ELF-1 (cell line): Measurements from ENCODE around the gene ATG4C.
"Not testable (repeated sequence)": the region's sequence is repeated elsewhere in the genome, so short reads cannot be mapped to it uniquely, and the experiment has no call there.

Source experiments
- DNase-seq: peaks from one replicate; pipeline ENCODE4 v3.0.0-alpha.2; 2016; ENCODE audit warnings: low read depth, low spot score

ATG4C gene

GRCh38 chr1:62774006-62774405 is 9.9 kb upstream of the ATG4C start:
- no peak for DNase-seq

DNA sequence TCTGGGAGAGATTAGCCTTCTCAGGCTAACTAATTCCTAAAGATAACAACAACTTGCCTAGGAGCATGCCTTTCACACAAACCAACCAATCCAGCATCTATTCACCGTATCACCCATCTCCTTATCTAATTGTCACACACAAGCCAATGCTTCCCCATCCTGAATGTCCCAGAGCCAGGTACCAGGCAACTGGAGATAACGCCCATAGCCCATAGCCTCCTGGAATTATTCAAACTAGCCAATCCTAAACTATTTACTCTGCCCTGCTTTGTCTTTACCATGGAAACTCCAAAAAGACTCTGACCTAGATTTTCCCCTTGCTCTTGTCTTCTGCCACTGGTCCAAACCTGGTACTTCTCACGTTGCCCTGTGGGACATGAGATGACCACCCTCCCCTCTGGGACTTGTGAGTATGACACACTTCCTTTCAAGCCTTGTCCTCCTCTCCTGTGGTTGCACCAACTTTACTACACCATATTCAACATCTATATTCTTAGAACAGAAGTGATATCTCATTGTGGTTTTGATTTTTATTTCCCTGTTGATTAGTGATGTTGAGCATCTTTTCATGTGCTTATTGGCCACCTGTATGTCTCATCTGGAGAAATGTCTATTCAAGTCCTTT is 8.8 kb upstream of the ATG4C start:
- DNase-seq, result no peak

GRCh38 chr1:62778208-62778607 is 5.7 kb upstream of the ATG4C start:
- DNase-seq, result peak; percentile 57

GRCh38 chr1:62781841-62782543 is 1.9 kb upstream of the ATG4C start:
- DNase-seq, result no peak

GRCh38 chr1:62782544-62783212 is 1.3 kb upstream of the ATG4C start:
- not testable (repeated sequence) for DNase-seq

GRCh38 chr1:62784509-62785365 is 805 bp downstream of the ATG4C start:
- no peak for DNase-seq

- no peak for DNase-seq
Measured at GRCh38 chr1:62790716-62791115, 6.8 kb downstream of the ATG4C start.

DNA sequence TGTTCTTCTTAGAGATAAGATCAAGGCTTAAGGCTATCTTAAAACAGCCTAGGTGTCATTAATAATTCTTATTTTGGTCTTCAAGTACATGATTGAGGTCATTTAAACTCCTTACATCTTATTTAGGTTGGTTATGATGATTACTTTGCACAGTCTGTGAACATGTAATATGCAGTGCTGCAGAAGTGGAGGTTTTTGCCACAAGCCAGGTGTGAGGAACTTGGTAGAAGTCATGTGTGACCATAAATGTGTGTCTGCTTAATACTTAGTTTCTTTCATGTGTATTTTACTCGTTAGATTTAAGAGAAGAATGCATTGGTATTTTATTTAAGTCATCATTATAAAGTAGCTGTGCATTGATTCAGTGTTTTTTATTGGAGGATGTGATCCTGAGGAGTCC is 10.1 kb downstream of the ATG4C start:
- DNase-seq, result no peak

DNA sequence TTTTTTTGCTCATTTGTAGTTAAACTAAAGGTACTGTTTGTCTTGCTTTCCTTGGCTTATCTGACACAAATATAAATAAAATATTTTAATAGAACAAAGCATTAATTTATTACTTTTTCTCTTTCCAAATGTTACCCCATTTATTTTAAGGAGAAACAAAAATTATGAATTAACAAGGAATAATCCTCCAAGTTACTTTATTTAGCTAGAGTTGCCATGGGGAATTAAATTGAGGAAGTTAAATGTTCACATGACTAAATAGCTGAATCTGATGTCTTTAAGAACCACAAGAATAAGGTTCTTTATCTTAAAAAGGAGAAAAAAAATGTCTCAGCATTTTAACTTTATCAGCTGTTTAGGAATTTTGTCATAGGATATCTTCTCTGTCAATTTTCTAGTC is 12.3 kb downstream of the ATG4C start:
- DNase-seq, result no peak

DNA sequence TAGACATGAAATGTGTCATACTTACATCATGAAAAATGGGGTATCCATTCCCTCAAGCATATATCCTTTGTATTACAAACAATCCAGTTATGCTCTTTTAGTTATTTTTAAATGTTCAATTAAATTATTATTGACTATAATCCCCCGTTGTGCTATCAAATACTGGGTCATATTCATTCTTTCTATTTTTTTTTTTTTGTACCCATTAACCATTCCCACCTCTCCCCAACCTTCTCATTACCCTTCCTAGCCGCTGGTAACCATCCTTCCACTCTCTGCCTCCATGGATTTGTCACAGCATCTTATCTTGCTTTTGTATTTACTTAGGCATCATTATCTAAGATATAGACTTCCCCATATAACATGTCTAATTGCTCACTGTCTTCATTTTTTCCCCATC is 15.8 kb downstream of the ATG4C start:
- DNase-seq, result no peak

DNA sequence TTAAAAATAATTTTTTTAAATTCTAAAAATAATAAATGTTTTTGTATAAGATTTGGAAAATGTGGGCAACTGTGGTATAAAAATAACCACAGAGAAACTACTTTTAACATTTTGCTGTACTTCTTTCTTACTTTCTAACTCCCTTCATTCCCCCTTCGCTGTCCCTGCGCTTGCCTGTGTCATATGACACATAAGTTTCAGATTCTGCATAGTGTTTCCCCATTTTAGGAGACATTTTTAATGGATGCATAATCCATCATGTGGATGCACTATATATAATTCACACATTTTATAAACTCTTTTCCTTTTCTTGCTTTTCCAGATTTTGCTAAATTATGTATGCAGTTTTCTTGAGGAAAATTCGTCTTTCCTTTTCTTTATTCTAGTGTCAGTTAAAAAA is 16.3 kb downstream of the ATG4C start:
- no peak for DNase-seq

GRCh38 chr1:62800825-62801306 is 16.9 kb downstream of the ATG4C start:
- no peak for DNase-seq

DNA sequence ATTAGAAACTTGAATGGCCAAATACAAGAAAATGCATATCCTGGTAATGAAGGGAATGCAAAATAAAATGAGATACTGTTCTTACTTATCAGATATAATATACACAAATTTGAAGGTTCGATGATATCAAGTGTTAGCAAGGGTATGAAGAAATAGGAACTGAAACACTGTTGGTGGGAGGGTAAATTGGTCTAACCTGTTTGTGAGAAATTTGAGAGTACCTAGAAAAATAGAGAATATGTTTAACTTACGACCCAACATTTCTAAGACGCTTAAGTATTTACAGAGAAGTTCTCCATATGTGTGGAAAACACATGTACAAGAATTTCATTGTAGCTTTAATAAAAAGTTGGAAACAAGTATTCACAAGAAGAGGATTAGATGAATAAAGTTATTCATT is 25.9 kb downstream of the ATG4C start:
- DNase-seq, result no peak

GRCh38 chr1:62810420-62811274 is 26.7 kb downstream of the ATG4C start:
- no peak for DNase-seq

DNA sequence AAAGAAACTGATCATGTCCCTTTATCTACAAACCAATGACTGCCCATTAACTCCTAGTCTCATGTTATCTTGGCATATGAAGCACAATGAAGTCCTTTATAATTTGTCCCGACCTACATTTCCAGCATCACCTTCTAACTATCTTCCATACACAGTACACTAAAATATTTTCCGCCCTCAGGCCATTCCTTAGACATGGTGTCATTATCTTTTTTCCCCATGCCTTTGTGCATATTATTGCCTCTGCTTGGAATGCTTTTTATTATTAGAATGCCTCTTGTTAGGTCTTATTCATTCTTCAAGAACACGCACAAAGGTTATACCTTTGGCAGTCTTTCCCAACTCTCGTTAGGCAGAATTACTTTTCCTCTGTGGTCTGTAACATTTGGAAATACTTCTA is 39.6 kb downstream of the ATG4C start:
- no peak for DNase-seq

DNA sequence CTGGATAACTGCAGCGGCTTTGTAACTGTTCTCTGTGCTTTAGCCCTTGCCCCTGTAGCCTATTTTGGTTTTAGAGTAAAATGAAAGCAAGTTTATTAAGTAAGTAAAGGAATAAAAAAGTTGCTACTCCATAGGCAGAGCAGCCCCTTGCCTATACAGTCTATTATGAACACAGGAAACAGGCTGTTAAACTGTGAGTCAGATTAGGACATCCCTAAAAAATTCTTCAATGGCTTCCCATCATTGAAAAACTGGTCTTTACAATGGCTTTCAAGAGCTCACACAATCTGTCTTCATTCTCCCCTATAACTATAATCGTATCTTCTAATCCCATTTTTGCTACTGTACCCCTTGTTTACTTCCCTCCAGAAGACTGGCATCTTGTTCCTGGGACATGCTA is 43.0 kb downstream of the ATG4C start:
- DNase-seq, result no peak

- not testable (repeated sequence) for DNase-seq
Measured at GRCh38 chr1:62827786-62828185, 43.9 kb downstream of the ATG4C start.

DNA sequence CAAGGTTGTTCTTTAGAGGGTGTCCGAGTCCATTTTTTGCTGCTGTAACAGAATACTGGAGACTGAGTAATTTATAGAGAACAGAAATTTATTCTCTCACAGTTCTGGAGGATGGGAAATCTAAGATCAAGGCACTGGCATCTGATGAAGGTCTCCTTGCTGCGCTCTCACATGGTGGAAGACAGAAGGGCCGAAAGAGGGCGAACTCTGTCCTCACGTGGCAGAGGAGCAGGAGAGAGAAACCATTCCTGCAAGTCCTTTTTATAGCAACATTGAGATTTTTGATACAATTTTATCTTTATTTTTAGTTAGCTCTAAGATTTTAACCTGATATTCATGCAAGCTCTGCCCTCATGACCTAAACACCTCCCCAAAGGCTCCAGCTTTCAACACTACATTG is 48.3 kb downstream of the ATG4C start:
- DNase-seq, result no peak

GRCh38 chr1:62833529-62833928 is 49.6 kb downstream of the ATG4C start:
- DNase-seq, result no peak

DNA sequence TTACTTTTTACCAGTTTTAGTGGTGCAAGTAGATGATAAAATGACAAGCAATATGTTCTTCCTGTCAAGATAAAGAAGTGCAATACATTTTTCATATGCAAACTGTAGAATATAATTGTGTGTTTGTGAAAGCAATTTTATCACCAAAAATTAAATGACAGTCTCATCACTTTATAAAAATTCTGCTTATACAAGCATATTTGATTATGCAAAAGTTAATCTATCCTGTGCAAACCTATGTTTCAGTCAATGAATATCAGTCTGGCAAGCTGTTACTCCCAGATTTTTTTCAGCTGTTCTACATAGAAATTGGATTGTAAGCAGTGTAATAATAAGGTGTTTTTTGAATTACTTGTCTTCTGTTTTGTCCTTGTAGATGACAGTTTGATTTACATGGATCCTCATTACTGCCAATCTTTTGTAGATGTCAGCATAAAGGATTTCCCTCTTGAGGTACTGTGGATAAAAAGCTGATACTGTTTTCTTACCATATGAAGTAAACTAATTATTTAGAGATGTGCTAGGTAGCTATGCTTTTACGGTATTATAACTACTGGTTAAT is 50.5 kb downstream of the ATG4C start:
- no peak for DNase-seq
